IPS-11a (cell line): ENCODE data around the gene ITGB7.
"Not testable (repeated sequence)": the region's sequence is repeated elsewhere in the genome, so short reads cannot be mapped to it uniquely, and the experiment has no call there.

Experiments used
- H3K4me3 ChIP-seq: one replicate; pipeline ENCODE4 v1.5.1; 2013; ENCODE audit warnings: low read depth, low read length, control low read depth

ITGB7 gene

DNA sequence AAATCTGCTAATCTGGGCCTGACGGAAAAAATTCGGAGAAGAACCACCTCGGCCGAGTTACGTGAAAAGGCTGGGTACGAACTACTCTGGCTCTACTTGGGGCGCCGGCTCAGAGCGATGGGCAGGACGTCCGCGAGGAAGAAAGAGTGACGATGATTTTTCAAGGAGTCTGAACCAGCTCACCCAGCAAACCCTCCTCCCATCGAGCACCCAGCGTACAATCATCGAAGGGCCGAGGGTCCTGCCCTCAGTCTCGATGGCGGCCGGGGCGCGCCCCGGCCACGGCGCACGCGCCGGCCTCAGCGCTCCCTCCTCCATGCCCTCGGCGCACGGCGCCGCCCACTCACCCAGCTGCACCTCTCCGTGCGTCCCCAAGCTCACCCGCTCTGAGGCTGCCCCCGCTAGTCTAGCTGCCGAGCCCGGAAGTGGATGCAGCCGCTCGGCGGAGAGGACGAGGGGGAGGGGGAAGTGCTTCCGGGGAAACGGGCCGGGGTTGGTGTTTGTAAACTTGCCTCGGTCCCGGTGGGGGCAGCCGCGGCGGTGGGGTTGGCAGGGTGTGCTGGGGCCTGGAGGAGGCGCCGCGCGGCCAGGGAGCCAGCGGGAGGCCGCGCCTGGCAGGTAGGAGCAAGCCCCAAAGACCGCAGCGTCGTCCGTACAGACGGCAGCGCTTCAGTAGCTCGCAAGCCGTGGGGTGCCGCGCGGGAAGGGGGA is 26.7 kb downstream of the ITGB7 start, which contains the start of the genes CSAD and ZNF740:
Gene CSAD (minus strand): TSS at position 706 of the 711 bp plus-strand sequence. CDS start 7,455 bp downstream, outside the sequence.
Gene ZNF740 (plus strand): TSS at position 503 of the 711 bp plus-strand sequence. CDS start 1,262 bp downstream, outside the sequence.
- peak within 1 kb of the TSS; percentile 79 for H3K4me3 ChIP-seq

DNA sequence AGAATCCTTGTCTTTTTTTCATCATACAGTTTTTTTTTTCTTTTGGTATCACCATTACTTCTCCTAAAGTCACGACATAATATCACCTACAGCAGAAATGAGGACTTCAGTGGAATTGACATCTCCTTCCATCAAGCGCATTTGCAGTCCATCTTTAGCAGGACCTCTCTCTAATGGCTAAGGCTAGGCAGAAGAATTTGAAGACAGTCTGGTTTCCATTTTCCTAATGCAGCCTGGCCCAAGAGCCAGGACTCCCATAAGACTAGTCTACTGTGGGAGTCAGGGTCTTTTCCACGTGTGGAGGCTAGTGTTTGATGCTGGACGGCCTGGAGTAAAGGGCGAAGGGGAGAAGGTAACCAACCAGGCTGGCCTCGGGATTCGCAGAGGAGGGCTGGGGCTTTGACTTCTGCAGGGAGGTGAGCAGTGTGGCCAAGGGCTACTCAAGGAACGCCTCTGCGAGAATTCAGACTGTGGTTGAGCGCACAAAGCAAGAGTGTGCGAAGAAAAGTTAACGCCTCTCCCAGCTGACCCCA is 27.3 kb downstream of the ITGB7 start:
- peak overlapping the region; percentile 79 for H3K4me3 ChIP-seq

DNA sequence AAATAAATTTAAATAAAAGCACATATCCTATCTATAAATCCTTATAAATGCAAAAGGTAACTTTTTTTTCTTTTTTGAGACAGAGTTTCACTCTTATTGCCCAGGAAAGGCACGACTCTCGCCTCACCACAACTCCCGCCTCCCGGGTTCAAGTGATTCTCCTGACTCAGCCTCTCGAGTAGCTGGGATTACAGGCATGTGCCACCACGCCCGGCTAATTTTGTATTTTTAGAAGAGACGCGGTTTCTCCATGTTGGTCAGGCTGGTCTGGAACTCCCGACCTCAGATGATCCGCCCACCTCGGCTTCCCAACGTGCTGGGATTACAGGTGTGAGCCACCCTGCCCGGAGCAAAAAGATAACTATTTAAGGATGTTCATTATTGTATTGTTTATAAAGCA is 28.2 kb downstream of the ITGB7 start:
- H3K4me3 ChIP-seq: not testable (repeated sequence)

DNA sequence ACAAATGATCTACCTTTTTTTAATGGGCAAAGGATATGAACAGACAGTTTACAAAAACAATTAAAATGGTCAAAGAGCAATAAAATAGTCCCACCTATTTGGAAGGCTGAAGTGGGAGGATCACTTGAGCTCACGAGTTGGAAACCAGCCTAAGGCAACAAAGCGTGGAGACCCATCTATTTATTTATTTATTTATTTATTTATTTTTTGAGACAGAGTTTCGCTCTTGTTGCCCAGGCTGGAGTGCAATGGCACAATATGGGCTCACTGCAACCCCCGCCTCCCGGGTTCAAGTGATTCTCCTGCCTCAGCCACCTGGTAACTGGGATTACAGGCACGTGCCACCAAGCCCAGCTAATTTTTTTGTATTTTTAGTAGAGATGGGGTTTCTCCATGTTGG is 29.6 kb downstream of the ITGB7 start:
- not testable (repeated sequence) for H3K4me3 ChIP-seq

DNA sequence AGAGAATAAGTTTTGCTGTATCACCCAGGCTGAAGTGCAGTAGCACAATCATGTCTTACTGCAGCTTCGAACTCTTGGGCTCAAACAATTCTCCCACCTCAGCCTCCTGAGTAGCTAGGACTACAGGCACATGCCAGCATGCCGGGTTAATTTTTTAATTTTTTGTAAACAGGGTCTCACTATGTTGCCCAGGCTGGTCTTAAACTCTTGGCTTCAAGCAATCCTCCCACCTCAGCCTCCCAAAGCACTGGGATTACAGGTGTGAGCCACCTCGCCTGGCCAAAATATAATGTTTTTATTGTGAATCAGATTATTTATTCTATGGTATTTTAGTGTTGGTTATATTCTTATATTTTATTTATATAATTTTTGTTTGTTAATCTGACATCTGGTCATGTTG is 30.3 kb downstream of the ITGB7 start:
- no peak overlapping the region for H3K4me3 ChIP-seq

DNA sequence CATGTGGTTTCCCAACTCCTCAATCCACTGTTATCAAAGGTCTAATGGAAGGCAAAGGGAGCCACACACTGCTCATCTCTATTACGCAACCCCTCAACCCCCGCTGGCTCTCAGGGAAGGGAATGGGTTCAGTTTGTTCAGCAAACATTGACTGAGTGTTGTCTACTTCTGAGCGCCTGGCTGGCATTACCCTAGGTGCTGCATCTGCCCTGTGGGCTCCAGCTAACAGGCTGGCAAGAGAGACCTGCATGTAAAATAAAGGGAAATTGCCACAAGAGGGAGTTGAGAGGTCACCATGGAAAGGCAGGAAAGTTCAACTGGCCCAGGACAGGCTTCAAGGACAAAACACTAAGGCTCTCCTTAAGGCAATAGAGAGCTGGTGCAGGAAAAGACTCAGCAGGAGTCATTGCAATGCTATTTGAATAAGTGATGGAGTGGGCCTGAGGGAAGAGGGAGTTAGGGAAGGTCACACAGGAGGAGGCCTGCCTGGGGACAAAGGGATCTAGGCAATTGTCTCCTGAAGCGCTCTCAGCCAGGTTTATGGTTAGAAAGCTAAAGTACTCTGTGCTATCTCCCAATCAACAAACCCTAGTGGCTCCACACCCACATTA is 32.1 kb downstream of the ITGB7 start:
- no peak overlapping the region for H3K4me3 ChIP-seq

DNA sequence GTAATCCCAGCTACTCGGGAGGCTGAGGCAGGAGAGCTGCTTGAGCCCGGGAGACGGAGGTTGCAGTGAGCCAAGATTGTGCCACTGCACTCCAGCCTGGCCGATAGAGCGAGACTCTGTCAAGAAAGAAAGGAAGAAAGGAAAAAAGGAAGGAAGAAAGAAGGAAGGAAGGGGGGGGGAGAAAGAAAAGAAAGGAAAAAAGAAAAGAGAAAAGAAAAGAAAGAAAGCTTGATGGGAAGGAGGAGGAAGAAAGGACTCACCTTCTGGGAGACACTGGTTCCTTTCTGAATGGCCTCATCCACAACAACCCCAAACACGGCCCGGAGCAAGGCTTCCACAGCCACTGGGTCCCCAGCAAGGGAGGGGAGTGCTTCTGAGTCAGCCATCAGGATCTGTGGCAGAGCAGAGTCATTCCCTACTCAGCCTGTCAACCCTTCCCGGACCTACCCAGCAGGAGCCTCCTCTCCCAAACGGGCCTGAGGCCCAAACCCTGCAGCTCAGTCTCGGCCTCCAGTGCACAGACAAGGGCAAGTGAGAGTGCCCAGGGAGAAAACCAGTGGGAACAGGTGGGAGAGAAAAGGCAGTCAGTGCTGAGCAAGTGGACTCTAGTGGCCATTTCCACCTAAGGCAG is 33.9 kb downstream of the ITGB7 start:
- H3K4me3 ChIP-seq: no peak overlapping the region

DNA sequence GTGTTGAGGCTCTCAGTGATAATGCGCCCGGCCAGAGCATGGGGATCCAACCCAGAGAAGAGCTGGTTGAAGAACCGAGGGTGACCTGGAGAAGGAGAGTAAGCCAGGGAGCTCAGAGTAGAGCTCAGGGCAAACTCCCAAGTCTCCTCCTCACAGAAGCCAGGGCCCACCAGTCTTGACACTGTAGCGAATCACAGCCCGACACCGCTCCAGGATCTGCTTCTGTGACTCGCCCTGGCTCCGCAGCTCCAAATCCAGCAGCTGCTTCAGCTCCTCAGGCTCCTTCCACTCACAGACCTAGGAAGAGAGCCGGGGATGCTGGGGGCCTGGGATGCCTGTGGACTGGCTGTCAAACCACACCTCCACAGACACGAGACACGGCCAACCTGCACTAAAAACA is 34.7 kb downstream of the ITGB7 start:
- no peak overlapping the region for H3K4me3 ChIP-seq

DNA sequence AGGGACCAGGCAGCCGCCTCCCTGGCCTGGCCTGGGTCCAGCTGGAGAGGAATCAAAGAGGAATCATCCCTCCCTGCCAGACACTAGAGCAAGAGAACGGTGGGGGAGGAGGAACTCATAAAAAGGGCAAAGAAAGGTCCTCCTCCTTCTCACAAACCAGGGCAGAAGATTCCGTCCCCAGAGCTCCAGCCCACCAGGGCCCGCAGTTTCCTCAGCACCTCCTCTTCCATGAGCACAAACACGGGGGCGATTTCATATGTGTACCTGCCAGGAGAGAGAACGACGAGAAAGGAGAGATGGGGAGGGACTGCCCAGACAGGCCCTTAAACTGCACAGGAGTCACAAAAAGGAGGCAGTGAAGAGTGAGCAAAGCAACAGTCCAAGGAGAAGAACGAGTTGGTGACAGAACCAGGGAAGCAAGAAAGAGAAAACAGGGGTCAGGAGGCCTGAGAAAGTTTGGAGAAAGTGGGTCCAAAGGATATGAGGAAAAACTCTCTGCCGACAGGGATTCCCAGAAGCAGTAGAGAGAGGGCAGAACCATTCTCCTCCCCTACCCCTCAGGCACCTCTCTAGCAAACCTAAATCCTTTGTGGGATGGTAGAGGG is 35.2 kb downstream of the ITGB7 start:
- H3K4me3 ChIP-seq: no peak overlapping the region

DNA sequence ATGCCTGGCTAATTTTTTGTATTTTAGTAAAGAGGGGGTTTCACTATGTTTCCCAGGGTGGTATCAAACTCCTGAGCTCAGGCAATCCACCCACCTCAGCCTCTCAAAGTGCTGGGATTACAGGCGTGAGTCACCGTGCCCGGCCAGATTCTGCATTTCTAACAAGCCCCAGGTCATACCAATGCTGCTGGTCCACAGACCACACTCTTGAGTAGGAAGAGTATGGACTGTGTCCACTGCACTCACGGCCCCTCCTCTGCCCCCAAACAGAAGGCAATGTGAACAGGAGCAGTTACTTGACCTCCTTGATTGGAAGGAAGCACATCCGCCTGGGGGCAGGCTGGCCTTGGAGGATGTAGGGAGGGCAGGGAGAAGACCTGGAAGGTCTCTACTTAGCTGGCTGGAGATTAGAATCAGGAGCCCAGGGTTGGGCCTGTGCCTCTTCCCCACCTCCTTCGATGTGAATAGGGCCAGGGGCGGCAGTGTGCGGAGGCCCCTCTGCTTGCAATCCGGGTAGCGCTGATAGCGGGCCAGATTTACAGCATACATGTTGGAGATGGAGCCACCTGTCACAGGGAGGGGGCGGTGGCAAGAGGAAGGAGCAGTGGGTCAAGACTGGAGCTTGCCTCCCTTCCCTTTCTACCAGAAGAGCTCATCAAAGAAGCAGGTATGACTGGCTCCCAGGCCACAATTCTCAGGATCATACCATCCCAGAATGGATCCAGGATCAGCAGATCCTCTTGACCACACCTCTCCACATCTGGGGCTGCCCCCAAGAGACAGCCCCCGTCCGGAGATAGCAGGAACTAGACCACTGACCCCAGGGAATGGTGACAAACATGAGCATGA is 36.0 kb downstream of the ITGB7 start:
- H3K4me3 ChIP-seq: no peak overlapping the region

DNA sequence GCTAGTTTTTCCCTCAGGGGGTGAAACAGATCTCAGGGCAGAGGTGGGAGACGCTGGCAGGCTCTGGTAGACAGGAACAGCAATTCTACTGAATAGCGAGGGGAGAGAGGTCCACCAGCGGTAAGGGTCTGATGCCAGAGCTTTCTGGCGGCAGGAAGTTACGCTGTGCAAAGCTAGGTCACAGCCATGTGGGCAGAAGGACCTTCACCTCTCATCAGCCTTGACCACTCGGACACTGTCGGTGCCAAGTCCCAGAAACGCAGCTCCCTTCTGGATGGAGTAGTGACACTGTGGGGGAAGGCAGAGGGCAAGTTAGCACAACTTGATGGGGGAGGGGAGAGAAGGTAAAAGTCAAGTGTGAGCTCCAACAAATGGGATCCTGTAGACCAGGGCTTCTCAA is 36.8 kb downstream of the ITGB7 start:
- H3K4me3 ChIP-seq: no peak overlapping the region

DNA sequence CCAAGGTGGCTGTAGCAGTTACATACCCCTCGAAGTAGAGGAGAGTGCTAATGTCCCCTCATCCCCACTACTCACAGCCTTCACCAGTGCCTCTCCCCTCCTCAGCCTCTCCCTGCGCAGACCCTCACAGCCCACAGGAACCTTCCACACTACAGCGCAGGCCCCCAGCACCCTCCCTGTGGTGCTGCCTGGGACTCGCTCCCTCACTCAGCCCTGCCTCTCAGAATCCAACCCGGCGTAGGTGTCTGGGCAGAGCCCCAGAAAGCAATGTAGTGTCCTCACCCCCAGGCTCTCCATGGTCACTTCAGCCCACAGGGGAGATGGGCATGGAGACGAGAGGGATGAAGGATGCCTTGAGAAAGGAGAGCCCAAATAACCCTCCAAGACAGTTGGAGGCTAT is 37.4 kb downstream of the ITGB7 start:
- H3K4me3 ChIP-seq: no peak overlapping the region

DNA sequence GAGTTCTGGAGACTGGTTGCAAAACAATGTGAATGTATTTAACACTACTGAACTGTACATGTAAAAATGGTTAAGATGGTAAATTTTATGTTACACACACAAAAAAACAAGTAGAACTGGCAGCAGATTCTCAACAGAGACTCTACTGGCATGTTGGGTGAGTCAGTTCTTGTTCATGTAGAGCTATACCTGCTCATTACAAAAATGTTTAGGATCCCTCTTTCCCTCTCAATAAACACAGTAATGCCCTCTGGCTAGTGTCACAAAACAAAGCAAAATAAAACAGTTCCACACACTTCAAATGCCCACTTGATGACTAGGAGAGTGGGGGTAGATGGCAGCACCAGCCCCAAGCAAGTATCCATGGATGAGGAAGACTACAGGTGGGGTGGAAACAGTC is 40.2 kb downstream of the ITGB7 start:
- H3K4me3 ChIP-seq: no peak overlapping the region

DNA sequence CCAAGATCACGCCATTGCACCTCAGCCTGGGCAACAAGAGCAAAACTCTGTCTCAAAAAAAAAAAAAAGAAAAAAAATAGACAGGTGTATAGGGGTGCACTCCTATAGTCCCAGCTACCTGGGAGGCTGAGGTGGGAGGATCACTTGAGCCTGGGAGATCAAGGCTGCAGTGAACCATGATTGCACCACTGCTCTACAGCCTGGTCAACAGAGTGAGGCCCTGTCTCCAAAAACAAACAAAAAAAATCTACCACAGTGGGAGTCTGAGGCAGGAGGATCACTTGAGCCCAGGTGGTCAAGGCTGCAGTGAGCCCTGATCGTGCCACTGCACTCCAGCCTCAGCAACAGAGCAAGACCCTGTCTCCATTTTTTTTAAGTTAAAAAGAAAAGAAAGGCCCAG is 44.0 kb downstream of the ITGB7 start:
- H3K4me3 ChIP-seq: not testable (repeated sequence)

DNA sequence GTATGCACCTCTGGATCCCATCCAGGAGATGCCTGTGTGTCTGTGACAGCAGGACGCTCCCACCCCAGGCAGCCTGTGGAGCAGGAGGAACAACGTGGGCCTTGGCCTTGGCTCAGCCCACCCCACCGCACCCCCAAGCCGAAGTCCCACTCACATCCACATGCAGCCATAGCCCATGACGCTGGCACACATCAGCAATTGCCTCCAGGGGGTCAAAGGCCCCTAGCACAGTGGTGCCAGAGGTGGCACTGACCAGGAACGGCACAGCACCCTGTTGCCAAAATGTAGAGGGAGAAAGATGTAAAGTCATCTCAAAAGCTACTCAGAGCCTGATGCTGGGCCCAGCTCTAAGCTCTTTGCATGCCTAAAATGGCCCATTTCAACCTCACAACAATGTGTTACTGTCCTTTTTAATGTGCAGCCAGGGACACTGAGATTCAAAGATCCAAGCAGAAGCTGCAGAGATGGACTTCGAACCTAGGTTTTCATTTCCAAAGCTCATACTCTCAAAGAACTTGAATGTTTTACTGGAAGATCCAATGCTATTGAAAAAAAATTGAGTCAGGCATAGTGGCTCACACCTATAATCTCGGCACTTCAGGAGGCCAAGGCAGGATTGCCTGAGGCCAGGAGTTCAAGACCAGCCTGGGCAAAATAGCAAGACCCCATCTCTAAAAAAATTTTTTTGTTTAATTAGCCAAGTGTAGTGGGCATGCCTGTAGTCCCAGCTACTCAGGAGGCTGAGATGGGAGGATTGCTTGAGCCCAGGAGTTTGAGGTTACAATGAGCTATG is 45.7 kb downstream of the ITGB7 start:
- no peak overlapping the region for H3K4me3 ChIP-seq

DNA sequence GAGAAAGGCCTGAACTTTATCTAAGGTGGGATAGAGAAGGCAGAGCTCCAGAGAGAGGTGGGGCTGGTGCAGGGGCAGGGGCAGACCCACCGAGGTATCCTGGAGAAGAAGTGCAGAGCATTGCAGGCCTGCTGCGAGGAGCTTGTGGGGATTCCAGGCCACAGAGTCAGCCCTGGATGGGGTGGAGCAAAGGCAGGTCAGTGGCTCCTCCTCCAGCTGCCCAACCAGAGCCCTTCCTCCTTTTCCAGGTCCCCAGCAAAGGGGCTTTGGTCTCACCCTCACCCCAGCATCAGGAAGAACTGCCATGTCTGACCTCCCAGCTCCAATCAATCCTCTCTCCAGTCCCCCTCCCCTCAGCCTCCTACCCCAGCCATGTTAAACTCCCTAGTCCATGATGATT is 46.4 kb downstream of the ITGB7 start:
- no peak overlapping the region for H3K4me3 ChIP-seq

DNA sequence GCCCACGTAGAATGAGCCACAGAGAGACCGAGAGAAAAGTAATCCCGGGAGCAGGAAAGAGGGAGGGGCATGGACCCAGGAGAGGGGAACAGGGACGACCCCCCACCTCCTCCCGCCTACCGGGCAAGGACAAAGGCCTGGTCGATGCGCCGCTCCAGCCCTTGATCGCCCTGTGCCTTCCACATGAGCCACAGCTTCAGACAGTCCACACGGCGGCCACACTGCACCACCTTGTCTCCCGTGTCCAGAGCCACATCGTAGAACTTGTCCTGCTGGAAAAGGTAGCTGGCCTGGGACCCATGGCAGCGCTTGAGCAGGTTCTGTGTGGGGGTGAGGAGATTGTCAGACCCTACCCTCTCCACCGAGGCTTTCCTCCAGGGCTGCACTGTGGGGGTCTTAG is 47.1 kb downstream of the ITGB7 start:
- H3K4me3 ChIP-seq: no peak overlapping the region

DNA sequence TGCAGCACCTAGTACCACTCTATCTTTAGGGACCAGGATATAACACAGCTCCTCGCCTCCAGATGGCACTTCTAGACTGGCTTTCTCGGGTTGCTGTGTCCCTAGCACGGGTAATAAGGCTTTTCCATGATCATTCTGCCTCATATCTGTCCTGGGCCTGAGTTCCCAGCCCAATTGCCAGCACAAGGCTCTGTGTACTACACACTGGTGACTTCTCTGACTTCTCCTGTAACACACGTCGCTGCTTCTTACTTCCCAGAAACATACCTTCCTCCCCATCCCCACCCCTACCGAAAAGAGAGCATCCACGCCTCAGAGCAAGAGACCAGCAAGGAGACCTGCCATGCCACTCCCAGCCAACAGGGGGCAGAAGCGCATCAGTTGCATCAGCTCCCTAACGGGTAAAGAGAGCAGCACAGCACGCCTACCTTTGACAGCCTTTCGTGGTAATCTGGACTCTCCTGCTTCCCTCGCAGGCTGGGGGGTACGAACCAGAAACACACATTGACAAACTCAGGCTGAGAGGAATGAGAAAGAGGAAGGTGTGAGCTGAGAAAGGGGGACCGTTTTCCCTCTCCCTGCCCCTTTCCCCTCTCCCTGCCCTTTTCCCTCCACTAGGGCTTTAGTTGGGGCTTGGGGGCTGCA is 47.7 kb downstream of the ITGB7 start:
- H3K4me3 ChIP-seq: no peak overlapping the region

DNA sequence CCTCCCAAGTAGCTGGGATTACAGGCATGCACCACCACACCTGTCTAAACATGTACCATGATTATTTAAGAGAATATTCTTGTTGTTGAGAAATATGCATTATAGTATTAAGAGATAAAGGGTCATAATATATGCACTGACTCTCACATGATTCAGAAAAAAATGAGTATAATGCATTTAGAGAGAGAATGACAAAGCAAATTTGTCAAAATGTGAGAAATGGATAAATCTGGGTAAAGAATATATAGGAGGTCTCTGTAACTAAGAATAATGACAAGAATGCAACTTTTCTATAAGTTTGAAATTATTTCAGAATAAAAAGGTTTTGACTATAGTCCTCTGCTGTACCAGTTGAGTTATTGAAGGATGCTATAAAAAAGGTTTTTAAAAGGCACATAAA is 54.7 kb downstream of the ITGB7 start:
- no peak overlapping the region for H3K4me3 ChIP-seq
